ENCODE measurements around the gene ADIRF.
"Not testable (repeated sequence)": the region's sequence is repeated elsewhere in the genome, so short reads cannot be mapped to it uniquely, and the experiment has no call there.

Gene ADIRF

GRCh38 chr10:87019504-87019903 is 51.2 kb downstream of the ADIRF start:
- not testable (repeated sequence) for DNase-seq (ENCODE audit: extremely low read depth in 1 of 2, low read depth in 1 of 2)

DNA sequence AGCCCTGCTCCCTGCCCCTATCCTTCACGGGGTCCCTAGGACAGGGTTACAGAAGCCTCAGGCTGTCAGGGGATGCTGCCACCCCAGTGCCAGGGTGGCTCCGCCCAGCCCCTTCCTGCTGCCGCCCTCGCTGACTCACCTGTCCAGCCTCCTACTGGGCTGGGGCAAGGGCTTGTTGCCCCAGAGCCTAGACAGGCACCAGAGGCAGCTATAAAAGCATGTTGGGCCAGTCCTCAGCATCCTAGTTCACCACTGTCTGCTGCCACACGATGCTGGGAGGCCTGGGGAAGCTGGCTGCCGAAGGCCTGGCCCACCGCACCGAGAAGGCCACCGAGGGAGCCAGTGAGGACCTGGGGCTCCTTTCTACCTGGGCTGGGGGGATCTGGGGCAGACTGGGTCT is 51.8 kb downstream of the ADIRF start, which contains the start of gene FAM25A:
Gene FAM25A (plus strand): TSS at position 239 of the 400 bp plus-strand sequence. CDS start 31 bp downstream, at position 270.
- not testable (repeated sequence) for DNase-seq (ENCODE audit: extremely low read depth in 1 of 2, low read depth in 1 of 2)

Measured in stimulated activated CD8-positive, alpha-beta memory T cell treated with anti-CD3 and anti-CD28 coated beads, Interleukin-7, amount 100 ng/mL, for 48 hours (primary cell).